SK-N-SH treated with all-trans-retinoic acid at 6 μM for 48 hours (cell line): ENCODE measurements around the gene TUBA1C.

Experiments used
- CREB5 ChIP-seq: fragments of 250-450 bp; sonication (Bioruptor Pico); IDR thresholded peaks from 2 replicates; pipeline ENCODE4 v1.5.1; 2020; ENCODE audit warnings: low read depth, mild to moderate bottlenecking, moderate library complexity
- CSDC2 ChIP-seq: fragments of 250-450 bp; sonication (Bioruptor Pico); IDR thresholded peaks from 2 replicates; pipeline ENCODE4 v1.5.0; 2020; ENCODE audit warnings: mild to moderate bottlenecking, moderate library complexity
- OSR1 ChIP-seq: fragments of 250-450 bp; sonication (Bioruptor Pico); IDR thresholded peaks from 2 replicates; pipeline ENCODE4 v1.8.0; 2022; ENCODE audit warnings: moderate library complexity, mild to moderate bottlenecking, inconsistent platforms
- RARB ChIP-seq: fragments of 250-450 bp; sonication (Bioruptor Pico); IDR thresholded peaks from 2 replicates; pipeline ENCODE4 v1.8.0; 2021; ENCODE audit warnings: mild to moderate bottlenecking, moderate library complexity
- TOX ChIP-seq: fragments of 250-450 bp; sonication (Bioruptor Pico); IDR thresholded peaks from 2 replicates; pipeline ENCODE4 v1.8.0; 2021; ENCODE audit warnings: mild to moderate bottlenecking, moderate library complexity, borderline replicate concordance
- TSHZ2 ChIP-seq: fragments of 250-450 bp; sonication (Bioruptor Pico); IDR thresholded peaks from 2 replicates; pipeline ENCODE4 v1.5.0; 2020; ENCODE audit warnings: mild to moderate bottlenecking, moderate library complexity
- ZFP30 ChIP-seq: fragments of 450-650 bp; formaldehyde crosslinking; IDR thresholded peaks from 2 replicates; pipeline ENCODE4 v1.5.0; 2022; ENCODE audit warnings: mild to moderate bottlenecking, moderate library complexity
- ZNF565 ChIP-seq: fragments of 450-650 bp; formaldehyde crosslinking; conservative IDR thresholded peaks from 2 replicates; pipeline ENCODE4 v1.5.0; 2020; ENCODE audit warnings: low read depth, mild to moderate bottlenecking, moderate library complexity
- ZNF70 ChIP-seq: fragments of 450-650 bp; formaldehyde crosslinking; IDR thresholded peaks from 2 replicates; pipeline ENCODE4 v1.5.0; 2020; ENCODE audit warnings: mild to moderate bottlenecking, moderate library complexity
- ZNF8 ChIP-seq: fragments of 450-650 bp; formaldehyde crosslinking; IDR thresholded peaks from 2 replicates; pipeline ENCODE4 v1.5.0; 2020; ENCODE audit warnings: mild to moderate bottlenecking, moderate library complexity

GRCh38 chr12:49223590-49224369 lies 41.1 kb upstream of the TUBA1C start:
- TF ChIP-seq TOX (CRISPR knock-in tag), result no peak
- TF ChIP-seq ZNF565 (CRISPR knock-in tag), result no peak
- TF ChIP-seq ZNF70 (CRISPR knock-in tag), result no peak
- TF ChIP-seq CREB5 (CRISPR knock-in tag), result no peak
- no peak; the same call in 1 of the 2 replicates for TF ChIP-seq RARB (CRISPR knock-in tag)
- no peak for TF ChIP-seq TSHZ2 (CRISPR knock-in tag)
- TF ChIP-seq OSR1 (CRISPR knock-in tag), result no peak
- TF ChIP-seq ZNF8 (CRISPR knock-in tag), result no peak
- no peak for TF ChIP-seq CSDC2 (CRISPR knock-in tag)
- no peak for TF ChIP-seq ZFP30 (CRISPR knock-in tag)
